Embryonic facial prominence (tissue), 1 donor: ENCODE results near the gene PRAMEF33.
"Not testable (repeated sequence)": the region's sequence is repeated elsewhere in the genome, so short reads cannot be mapped to it uniquely, and the experiment has no call there.

Experiments used
- DNase-seq: peaks from one replicate; pipeline ENCODE4 v3.0.0-alpha.2; 2016; ENCODE audit errors: extremely low spot score

Gene PRAMEF33

GRCh38 chr1:13303239-13303638 is at the start of gene PRAMEF33:
PRAMEF33 (plus strand) TSS chr1:13303539; CDS start chr1:13305955, 2,416 bp downstream.
- not testable (repeated sequence) for DNase-seq

GRCh38 chr1:13253898-13254297 is 49.4 kb upstream of the PRAMEF33 start, which contains the start of gene PRAMEF5:
PRAMEF5 (plus strand) TSS chr1:13254198; CDS start chr1:13259269, 5,071 bp downstream.
- not testable (repeated sequence) for DNase-seq

GRCh38 chr1:13265124-13265523 is 38.2 kb upstream of the PRAMEF33 start:
- not testable (repeated sequence) for DNase-seq

- DNase-seq: not testable (repeated sequence)
Observed at GRCh38 chr1:13277016-13277415, 26.3 kb upstream of the PRAMEF33 start.

GRCh38 chr1:13279617-13280016 is 23.7 kb upstream of the PRAMEF33 start:
- not testable (repeated sequence) for DNase-seq

- DNase-seq: not testable (repeated sequence)
Observed at GRCh38 chr1:13285037-13285436, 18.3 kb upstream of the PRAMEF33 start, which contains the start of gene PRAMEF8. PRAMEF8 (minus strand) TSS chr1:13285137; CDS start chr1:13284091, 1,046 bp downstream.

- DNase-seq: not testable (repeated sequence)
Observed at GRCh38 chr1:13289030-13289429, 14.3 kb upstream of the PRAMEF33 start.

GRCh38 chr1:13297216-13297931 is 6.0 kb upstream of the PRAMEF33 start:
- DNase-seq: not testable (repeated sequence)

- DNase-seq: not testable (repeated sequence)
Observed at GRCh38 chr1:13298699-13299098, 4.6 kb upstream of the PRAMEF33 start.

- not testable (repeated sequence) for DNase-seq
Observed at GRCh38 chr1:13302197-13302596, 1.1 kb upstream of the PRAMEF33 start.

GRCh38 chr1:13315281-13315680 is 11.9 kb downstream of the PRAMEF33 start, which contains the start of gene PRAMEF15:
PRAMEF15 (plus strand) TSS chr1:13315581; CDS start chr1:13318408, 2,827 bp downstream.
- DNase-seq: not testable (repeated sequence)

GRCh38 chr1:13342496-13342895 is 39.2 kb downstream of the PRAMEF33 start:
- not testable (repeated sequence) for DNase-seq

GRCh38 chr1:13347034-13347433 is 43.7 kb downstream of the PRAMEF33 start, which contains the start of gene PRAMEF14:
PRAMEF14 (minus strand) TSS chr1:13347134; CDS start chr1:13345314, 1,820 bp downstream.
- DNase-seq: not testable (repeated sequence)

GRCh38 chr1:13353476-13353875 is 50.1 kb downstream of the PRAMEF33 start:
- DNase-seq: not testable (repeated sequence)

- DNase-seq: not testable (repeated sequence)
Observed at GRCh38 chr1:13354475-13354874, 51.1 kb downstream of the PRAMEF33 start.

GRCh38 chr1:13356774-13357173 is 53.4 kb downstream of the PRAMEF33 start:
- not testable (repeated sequence) for DNase-seq
